NCI-H2196 (cell line): ENCODE measurements around the gene CDON.
"Not testable (repeated sequence)": the region's sequence is repeated elsewhere in the genome, so short reads cannot be mapped to it uniquely, and the experiment has no call there.

Experiments used
- DNase-seq: peaks from one replicate; lab custom pipeline; 2025; ENCODE audit not compliant: unreplicated experiment; lab: John Stamatoyannopoulos, UW

Gene CDON

DNA sequence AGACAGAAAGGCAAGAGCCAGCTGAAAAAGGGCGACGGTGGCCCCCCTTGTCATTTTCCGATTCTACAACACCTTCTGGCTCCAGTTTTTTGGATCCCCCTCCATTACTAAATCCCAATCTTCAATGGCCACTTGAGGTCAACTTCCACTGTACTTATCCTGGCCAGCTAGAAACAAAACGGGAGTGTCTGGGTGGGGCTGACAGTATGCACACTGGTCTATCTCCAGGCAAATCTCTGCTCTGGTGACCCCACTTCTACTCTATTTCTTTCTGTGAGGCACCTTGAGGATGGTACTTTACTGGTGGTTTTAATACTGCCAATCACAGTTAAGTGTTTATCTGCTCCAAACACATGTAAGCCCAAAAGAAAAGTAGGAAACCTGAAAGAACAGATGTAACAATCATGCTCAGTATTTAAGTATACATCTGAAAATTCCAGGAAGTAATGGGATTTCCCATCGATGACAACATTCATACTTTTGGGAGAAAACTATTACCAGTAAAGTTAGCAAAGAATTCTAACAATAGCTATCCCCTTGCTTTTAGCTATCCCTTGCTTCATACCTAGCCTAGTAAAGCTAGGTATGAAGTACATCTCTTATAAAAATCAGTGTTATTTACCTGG lies 16.0 kb downstream of the CDON start:
- DNase-seq, result no peak

DNA sequence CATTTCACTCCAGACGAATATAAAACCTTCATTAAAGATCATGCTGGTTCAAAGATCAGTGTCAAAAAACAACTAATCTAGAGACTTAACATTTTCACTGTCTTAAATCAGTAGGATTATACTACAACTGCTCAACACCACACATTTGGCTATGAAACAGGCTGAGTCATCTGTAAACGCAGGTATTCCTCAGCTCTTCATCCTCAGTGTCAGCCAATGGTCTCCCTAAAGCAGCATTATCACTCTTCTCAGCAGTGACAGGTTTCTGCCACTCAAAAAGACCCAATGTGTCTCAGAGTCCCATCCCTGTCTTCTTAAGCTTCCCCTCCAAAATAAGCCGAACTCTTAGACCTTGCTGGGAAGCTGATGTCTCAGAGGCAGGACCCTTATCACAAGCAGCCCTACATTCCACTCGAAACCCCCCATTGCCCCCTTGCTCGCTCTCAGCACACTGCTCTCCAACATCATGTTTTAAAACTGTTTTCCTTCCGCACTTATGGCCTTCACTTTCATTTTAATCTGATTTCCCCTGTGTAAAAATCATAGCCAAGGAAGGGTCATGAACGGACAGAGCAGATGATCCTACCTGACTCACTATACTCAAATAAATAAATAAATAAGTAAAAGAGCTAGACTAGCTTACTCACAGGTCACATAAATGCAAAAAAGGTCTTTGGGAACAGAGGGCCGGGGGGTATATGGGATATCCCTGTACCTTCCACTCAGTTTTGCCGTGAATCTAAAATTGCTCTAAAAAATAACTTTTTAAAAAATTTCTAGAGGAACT lies 23.0 kb downstream of the CDON start:
- DNase-seq, result no peak

DNA sequence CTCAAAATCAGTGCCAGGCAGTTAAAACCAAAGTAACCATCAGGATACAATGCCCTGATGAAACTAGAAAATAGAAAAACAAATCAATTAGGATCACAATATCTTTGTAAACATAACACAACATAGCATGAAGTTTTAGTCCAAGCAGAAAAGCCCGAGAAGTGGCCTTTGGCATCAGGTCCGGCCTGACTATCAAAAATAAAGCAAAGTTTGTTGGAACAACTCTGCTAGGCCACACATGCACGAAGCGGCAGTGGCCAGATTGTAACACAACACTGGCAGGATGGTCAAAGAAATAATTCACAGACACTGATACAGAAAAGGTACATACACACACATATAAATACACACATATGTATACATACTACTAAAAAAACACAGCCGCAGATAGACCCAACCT lies 26.9 kb downstream of the CDON start:
- no peak for DNase-seq

DNA sequence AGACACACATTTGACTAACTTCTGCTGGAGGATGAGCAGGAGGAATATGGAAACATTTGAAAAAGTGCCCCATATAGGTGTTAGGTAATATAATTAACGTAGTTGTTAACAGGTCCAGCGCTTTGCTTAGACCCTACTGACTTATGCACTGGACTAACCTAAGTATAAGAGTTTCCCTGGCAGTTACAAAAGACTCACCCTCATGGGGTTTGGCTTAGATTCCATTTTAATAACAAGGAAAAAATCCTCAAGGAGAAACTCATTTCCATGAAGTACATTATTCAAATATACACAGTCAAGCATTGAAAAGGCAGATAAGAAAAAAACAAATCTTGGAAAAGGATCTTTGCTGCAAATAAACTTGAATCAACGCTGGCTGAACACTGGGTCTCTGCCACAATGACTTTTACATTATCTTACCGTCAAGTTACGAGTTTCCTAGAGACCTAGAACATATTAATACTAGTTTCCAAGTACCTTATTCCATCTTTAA lies 27.7 kb downstream of the CDON start:
- no peak for DNase-seq

DNA sequence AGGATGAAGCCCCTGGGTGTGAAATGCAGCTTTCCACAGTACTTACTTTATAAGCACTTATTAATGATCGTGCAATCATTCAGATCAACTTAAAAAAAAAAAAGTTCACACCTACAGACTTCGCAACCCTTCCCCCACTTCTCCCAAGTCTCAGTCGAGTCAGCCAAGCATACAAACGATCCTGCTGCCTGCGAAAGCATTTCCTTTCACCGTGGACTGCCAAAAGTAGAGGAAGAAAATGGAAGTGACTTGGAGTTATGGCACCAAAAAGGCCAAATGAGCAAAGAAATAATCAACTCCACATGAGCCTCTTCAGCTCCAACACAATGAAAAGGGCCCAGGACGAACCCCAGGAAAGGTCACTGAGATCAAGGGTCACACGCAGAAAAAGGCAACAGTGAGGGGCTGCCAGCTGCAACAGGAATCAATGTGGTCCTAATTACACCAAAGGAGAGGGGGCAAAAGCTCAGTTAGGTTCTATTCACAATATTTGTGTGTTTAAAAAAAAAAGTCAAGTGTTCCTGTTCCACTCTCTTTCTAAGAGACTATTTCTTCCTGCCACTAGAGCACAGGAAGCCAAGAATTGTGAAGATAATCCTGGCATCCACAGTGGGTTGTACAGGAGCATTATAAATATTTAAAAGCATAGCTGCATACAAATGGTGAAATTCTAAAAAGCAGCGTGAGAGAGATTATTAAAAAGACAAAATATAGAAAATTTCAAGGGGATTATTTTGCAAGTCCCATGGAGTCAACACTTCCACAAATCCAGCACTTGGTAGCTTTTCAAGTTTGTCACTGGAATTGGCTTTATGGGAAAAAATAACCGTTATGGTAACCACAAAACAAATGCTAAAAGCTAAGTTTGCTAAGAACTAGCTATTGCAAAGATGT lies 28.4 kb downstream of the CDON start:
- DNase-seq, result no peak

DNA sequence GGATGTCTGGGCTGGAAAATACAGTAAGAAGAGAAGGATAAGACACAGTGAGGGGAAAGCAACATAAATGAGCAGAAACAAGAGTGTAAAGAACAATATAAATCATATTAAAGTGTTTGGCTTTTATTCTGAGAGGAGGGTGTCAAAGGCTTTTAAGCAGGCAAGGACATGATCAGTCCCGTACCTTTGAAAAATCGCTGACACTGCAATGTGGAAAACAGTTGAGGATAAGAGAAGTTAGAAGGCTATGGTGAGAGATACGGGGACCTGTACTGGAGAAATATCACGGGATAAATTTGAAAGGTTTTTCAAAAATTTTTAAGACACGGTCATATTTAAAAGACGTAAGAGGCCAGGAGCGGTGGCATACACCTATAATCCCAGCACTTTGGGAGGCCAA lies 30.3 kb downstream of the CDON start:
- DNase-seq, result no peak

DNA sequence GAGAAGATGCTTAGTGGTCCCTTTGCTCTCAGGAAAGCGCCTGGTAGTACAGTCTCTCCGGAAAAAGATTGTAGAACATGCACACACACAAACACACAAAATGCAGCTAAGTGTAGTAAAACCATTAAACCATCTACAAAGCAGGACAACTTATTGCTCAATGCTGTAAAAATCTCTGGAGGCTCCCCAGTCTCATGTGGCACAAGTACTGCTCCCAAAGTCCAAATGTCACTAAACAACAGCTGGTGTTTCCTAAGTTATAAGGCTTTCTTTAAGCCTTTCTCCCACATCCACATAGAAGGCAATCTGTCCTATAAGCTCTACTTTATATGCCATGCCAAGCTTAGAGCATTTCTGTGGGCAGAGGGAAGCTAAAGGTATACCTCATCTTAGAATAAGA lies 32.9 kb downstream of the CDON start:
- no peak for DNase-seq

DNA sequence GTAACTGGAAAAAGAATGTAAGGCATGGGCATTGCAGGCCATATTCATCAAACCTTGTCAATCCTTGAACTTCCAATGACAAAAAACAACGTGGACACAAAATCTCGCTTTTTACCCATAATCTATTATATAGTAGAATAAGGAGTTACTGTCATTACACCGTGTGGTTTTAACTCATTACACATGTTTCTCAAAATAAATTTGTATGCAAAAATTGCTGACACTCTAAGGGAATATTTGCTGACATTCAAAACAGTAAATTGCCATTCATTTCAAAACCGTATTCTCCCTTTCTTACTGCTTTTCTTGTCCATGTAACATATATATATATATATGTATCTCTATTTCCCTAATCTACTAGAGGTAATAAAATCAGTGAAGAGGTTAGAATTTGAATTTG lies 33.4 kb downstream of the CDON start:
- no peak for DNase-seq

DNA sequence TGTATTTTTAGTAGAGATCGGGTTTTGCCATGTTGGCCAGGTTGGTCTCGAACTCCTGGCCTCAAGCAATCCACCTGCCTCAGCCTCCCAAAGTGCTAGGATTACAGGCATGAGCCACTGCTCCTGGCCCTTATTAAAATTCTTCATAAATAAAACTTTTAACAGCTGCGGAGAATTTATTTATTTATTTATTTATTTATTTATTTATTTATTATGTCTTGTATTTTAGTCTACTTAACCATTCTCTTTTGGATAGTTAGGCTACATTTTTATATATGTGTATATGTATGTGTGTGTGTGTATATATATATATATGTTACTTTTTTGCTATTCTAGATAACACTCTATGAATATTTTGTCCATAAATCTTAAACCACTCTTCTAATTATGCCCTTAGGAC lies 34.1 kb downstream of the CDON start:
- not testable (repeated sequence) for DNase-seq

DNA sequence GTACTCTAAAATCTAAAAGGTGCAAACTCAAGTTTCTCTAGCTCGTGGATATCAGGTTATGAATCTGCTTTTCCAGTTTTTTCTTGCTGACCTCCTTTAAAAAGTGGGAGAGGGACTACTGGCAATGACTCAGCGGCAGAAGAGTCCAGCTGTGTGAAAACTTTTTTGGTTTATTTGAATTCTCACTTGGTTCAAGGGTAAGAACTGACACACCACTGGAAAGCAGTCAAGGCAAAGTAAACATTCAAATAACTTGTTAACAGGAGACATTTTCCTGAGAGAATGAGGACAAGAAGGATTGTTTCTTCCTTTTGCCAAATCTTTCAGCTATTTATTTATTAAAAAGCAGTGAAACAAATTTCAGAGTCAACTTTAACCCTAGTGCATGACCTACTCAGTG lies 36.1 kb downstream of the CDON start:
- no peak for DNase-seq

DNA sequence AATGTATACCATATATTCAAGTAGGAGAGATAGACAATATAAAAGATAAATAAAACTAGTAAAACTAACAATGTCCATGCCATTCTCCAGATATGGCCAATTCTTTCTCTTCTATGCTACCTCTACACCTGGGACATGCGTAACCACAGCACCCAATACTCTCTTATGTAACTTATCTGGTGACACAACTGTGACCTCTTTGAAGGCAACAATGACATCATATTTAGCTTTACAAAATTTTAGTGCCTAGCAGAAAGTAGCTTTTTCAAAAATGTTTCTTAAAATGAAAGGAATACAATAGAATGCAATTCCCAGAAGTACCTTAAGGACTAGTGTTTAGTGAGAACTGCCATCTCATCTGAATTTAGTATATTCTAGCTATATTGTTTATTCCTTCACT lies 36.8 kb downstream of the CDON start:
- DNase-seq, result no peak

DNA sequence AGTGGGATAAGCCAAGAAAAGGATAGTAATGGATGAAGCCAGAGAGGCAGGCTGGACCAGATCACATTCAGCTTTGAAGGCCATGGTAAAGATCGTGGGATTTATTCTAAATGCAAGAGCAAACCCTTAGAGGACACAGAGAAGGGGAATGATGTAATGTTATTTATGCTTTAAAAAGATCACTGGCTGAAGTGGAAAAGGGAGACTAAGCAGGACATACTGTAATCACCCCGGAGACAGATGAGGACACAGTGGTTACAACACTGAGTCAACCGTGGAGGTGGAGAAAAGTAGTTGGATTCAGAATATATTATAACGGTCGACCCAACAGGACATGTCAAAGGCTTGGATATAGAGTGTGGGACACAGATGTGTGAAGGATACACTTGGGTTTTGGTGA lies 38.5 kb downstream of the CDON start:
- no peak for DNase-seq

DNA sequence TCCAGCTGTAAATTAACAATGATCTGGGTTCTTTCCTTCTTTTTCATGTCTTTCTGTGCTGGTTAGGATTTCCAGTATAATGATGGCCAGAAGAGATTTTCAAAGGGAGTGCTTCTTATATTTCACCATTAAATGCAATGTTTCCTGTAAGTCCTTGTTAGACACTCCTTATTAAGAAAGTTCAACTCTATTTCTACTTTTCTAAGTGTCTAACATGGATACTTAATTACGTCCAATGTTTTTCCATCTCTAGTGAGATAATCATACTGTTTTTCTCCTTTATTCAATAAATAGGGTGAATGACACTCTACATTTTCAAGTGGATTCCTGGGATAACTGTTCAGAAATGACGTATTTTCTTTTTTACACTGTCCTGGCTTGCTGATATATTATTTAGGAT lies 49.8 kb downstream of the CDON start:
- DNase-seq, result no peak

DNA sequence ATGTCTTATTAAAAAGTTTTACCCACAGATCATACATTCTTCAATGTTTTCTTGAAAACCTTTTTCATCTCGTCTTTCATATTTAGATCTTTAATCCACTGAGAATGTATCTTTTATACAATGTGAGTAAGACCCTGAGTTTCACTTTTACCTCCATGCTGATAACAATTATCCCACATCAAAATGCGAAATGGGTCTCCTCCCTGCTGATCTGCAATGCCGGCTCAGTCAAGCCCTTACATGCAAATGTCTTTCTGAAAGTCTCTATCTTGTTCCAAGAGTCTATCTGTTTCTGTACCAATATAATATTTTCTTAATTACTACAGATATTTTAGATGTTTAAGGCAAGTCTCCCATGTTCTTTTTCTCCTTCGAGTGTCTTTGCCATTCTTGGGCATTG lies 50.9 kb downstream of the CDON start:
- DNase-seq, result no peak

DNA sequence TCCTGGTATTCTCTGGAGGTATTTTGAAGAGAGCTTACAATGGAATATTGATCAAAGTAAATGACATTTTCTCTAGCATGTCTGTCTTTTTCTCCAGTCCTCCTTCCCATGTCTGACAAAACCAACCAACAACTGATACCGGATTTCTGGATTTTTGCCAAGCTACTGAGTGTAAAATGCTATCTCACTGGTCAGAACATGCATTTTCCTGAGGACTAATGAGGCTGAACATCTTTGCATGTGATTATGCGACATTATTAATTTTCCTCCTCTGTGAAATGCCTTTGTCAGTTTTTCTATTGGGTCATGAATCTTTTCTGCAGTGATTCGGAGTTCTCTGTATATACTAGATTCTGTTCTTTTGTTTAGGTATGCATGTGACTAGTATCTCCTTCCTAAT lies 51.4 kb downstream of the CDON start:
- DNase-seq, result peak; percentile 30

DNA sequence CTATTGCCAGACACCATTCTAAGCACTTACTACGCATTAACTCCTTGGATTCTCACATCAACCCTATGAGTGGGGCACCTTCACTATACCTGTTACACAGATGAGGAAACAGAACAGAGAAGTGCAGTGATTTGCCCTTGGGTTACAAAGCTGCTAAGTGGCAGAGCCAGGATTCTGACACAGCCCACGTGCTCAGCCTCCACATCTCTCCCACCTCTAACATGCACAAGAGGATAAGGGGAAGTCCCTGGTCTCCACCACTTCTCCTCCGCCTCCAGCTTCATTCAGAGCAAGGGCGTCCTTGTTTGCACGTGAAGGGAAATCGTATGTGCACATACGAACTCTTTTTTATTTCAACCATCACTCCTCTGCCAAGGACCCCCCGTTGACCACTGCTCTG lies 53.7 kb downstream of the CDON start:
- DNase-seq, result no peak

DNA sequence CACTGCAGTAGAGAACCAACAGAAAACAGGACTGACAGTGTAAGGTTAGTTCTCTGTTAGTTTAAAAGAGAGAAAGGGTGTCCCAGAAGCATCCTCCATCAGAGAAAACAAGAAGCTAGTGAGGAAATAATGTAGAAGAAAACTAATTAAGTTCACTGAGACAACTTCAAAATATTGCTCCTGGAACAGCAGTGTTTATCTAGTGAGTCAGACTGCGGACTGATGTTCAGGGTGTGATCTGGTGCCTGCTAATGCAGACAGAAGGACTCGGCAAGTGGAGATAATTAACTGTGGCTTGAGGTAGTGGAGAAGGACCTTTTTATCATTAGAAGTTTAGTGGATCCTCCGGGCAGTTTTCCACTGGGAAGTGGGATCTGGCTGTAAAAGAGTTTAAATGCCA lies 55.4 kb downstream of the CDON start:
- no peak for DNase-seq

DNA sequence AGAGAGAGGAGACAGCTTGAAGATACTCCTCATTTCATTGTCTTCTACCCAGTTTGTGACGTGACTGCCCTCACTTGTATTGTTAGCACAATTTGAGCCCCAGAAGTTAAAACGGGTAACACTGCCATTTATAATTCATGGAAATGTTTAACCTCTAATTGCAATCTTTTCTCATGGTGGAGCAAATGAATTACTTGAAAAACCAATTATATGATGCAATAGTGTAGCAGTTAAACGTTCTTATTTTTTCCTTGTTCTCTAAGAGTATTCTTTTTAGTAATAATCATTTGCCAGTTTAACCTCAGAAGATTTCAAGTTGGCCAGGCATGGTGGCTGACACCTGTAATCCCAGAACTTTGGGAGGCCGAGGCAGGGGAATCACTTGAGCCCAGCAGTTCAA lies 56.6 kb downstream of the CDON start:
- DNase-seq, result no peak

DNA sequence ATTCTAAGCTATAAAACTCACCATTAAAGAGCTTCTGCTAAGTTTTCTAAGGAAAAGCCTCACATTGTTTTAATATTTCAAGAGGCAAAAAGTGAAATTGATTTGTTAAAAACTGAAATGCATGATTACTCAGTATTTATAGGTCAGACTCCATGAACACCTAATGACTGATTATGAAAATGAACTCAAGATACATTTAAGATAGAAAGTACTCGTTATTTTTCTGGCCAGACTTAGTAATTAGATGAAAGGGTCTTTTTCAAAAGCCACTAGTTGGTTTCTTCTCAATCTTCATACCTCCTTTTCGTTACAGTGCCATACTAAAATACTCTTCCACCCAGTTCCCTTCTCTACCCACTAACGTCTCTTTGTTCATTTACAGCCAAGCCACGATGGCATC lies 60.5 kb downstream of the CDON start:
- no peak for DNase-seq

DNA sequence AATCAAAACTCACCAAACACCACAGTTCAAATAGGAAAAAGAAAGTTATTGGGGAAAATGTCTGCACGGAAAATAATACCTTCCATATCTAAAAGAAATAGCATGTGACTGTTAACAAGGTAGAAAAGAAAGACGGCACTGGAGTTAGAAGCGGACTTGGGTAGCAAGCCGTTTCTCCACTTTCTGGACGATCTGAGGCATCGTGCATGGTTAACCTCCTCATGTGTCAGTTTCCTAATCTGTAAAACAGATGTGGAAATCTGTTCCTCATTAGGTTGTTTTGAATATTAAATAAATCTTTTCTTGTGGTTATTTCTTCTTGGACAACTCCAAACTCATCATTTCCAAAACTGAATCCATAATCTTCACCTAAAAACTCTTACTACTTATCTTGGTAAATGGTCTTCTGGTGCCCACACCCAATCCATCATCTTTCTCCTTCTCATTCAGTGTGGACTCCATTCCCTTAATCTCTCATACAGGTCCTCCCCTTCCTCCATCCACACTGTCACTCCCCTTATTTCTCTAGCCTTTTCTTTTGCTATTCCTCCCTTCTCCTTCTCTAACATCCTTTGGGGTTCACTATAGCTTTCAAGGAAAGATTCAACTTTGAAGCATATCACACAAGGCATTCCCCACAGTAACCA lies 63.3 kb downstream of the CDON start:
- DNase-seq, result no peak

DNA sequence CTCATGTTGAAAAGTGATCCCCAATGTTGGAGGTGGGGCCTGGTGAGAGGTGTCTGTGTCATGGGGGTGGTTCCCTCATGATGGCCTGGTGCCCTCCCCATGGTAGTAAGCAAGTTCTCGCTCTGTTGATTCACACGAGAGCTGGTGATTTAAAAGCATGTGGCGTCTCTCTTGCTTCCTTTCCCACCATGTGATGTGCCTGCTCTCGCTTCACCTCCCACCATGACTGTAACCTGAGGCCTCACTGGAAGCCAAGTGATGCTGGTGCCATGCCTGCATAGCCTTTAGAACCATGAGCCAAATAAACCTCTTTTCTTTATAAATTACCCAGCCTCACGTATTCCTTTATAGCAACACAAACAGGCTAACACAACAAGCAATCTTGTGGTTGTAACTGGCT lies 64.4 kb downstream of the CDON start:
- DNase-seq, result no peak
